ENCODE measurements around the gene OSBPL5.

DNA sequence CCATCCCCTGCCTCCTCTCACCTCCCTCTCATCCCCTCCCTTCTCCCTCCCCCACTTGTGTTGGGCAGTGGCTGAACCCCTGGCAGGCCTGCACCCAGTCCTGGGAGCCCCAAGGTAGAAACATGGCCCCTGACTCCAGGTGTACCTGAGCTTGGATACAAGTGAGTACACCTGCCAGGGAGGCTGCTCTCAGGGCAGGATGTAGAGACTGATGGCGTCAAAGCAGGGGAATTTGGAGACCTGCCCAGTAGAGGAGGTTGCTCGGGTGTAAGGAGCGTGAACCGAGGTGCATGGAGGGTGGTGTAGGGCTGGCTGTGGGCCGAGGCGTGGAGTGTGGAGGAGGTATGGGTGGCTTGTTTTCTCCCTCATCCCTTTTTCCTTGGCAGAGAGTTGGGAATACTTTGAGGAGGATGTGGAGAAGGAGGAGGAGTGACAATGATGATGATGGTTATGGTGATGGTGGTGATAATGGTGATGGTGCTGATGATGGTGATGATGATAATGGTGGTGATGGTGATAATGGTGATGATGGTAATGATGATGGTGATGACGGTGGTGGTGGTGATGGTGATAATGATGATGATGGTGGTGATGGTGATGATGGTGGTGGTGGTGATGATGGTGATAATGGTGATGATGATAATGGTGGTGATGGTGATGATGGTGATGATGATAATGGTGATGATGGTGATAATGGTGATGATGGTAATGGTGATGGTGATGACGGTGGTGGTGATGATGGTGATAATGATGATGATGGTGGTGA, 41.2 kb upstream of the OSBPL5 start:
- TF ChIP-seq, protein P1, sequence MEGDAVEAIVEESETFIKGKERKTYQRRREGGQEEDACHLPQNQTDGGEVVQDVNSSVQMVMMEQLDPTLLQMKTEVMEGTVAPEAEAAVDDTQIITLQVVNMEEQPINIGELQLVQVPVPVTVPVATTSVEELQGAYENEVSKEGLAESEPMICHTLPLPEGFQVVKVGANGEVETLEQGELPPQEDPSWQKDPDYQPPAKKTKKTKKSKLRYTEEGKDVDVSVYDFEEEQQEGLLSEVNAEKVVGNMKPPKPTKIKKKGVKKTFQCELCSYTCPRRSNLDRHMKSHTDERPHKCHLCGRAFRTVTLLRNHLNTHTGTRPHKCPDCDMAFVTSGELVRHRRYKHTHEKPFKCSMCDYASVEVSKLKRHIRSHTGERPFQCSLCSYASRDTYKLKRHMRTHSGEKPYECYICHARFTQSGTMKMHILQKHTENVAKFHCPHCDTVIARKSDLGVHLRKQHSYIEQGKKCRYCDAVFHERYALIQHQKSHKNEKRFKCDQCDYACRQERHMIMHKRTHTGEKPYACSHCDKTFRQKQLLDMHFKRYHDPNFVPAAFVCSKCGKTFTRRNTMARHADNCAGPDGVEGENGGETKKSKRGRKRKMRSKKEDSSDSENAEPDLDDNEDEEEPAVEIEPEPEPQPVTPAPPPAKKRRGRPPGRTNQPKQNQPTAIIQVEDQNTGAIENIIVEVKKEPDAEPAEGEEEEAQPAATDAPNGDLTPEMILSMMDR (IDR thresholded peaks at IDR 0.05): no peak
- TF ChIP-seq POLR2A (IDR thresholded peaks at IDR 0.05) (no peak), POLR2AphosphoS5 (IDR thresholded peaks at IDR 0.05) (no peak)
